Cerebellar nuclear complex (tissue), 1 donor: ENCODE measurements around the gene SLC6A3.
"Not testable (repeated sequence)": the region's sequence is repeated elsewhere in the genome, so short reads cannot be mapped to it uniquely, and the experiment has no call there.

Experiments
- DNase-seq, 2 experiments: peaks; one replicate each; lab custom pipeline; 2025; lab: John Stamatoyannopoulos, UW

Gene SLC6A3

DNA sequence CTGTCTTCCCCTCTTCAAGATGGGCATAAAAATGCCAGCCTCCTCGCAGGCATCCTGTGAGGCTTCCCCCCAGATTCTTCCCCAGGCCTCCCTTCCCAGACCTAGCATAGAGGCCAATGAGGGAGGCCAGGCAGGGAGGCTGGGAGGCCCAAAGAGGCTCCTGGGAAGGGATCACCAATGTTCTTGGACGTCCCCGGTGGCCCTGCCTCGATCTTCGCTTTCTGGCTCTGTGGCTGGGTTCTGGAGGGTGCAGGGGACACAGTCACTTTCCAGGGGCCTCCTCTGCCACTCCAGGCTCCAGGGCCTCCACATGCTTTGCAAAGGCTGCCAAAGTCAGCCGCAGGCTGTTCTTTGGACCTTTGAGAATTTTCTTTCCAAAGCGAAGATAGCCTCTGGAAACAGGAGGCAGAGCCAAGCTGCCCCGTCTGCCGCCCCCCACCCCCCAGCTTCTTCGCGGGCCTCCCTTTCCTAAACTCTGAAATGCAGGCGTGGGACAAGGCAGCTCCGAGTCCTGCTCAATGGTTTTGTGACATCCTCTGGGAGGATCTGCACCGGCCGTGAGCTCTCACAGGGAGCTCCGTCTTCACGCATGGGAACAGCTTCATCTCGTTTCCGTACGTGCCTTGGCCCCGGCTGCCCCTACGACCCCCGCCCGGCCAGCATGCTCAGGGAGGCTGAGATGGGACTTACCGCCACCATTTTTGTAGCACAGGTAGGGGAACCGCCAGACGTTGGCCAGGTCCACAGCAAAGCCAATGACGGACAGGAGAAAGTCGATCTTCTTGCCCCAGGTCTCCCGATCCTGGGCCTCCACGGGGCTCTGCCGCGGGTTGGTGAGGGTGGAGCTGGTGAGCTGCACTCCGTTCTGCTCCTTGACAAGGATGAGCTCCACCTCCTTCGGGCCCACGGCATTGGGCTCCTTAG, 2.8 kb downstream of the SLC6A3 start:
- DNase-seq = no peak

DNA sequence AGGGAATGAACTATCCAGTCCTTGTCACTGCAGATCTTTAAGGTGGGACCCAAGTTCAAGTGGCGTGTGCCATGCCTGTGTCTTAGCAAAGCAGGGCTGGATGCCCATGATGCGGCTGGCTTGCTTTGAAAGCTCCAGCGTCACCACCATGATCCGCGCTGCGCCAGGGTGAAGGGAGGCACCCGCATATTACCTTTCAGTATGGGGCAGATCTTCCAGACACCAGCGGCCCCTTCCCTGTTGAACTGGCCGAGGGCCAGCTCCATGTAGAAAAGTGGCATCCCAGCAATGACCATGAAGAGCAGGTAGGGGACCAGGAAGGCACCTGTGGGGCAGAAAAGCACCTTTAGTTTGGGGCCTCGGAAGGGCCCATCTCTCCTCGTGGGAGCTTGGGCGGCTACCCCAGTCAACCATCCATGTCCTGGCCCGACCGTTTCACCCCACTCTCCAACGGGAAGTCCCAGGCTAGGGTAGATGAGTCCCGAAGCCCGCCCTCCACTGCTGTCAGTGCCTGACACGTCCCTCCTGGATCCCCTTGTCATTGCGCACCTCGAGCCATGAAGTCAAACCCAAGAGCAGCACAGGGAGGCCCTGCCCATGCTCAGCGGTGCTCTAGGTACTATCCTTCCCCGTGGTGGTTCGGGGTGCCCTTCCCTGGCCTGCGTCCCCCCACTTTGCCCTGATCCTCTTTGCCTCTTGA, 3.9 kb downstream of the SLC6A3 start:
- no peak for DNase-seq

DNA sequence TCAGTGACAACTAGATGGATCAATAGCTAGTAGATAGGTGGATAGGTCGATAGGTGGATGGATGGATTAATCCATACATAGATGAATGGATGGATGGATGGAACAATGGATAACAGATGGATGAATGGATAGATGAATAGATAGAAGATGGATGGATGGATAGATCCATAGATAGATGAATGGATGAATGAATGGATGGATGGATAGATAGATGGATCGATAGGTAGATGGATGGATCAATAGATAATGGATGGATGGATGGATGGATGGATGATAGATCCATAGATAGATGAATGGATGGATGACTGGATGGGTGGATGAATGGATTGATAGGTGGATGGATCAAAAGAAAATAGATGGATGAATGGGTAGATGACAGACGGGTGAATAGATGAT, 5.1 kb downstream of the SLC6A3 start:
- DNase-seq = no peak

DNA sequence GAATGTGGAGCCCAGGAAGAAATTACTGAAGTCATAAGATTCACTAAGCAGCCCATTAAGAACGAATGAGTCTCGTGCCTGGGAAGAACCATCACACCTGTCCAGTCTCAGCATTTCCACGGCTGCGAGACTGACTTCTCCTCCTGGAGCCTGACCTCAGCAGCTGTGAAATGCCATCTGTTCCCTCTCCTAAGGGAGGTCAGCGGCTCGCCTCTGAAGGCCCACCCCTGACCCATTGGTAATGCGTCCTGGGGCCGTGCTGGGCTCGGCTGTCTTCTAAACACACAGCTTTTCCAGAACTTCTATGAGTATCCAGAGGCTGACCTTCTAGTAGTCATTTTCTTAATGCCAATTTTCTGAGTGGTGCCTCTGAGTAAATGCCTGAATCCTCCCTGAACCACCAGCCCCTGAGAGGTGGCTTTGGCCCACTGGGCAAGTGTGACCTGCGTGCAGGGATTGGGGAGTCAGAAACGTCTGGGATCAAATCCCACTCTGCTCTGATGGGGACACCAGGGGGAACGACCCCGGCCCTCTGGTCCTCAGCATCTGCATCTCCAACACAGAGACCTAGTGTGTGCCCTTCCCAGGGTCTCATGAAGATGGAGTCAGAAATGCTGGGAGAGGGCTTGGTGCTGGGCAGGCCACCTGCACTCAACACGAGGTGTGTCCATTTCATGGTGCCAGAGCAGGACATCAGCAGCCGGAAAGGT, 5.7 kb downstream of the SLC6A3 start:
- DNase-seq = no peak

DNA sequence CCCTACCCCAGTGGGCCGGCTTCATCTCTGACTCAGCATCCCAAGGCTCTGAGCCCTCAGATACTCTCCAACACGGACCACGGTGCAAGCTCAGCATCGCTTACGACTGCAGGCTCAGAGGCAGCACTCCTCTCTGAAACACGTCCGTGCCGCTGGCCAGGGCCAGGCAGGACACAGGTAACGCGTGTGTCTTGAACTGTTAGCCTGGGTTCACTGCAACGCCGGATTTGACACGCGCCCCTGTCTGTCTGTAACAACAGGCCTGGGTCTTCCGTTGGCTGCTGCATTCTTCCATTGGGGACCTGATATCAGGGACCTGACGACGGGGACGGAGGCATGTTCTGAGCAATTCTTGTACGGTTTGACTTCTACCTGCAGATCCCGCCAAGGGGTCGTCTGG, 6.4 kb downstream of the SLC6A3 start:
- DNase-seq = no peak

DNA sequence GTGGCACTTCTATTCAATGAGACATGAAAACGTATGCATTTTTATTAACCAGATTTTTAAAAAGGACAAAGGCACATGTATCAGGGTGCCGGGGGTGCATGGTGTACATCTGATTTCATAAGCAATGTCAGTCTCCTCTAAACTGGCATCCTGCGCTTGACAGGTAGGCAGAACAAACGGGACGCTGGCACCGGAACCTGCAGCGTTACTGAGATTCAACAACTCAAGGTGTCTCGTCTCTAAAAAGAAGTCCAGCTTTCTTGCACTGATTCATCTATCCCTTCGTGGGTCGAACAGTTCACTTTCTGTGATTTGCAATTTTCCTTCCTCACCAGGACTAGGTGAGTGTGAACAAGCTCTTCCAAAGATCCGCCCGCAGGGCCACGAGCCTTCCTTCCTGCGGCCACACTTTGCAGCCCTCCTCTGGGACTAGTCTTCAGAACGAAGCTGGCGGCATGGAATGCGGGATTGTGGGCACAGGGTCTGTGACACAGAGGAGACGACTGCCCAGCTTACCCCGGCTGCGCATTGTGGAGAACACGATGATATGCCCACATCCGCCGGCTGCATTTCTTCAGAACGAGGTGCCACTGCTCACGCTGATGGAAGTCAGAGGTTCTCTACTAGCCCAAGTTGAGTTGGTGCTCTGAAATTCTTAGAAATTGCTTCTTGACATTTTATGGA, 7.2 kb downstream of the SLC6A3 start:
- no peak for DNase-seq

DNA sequence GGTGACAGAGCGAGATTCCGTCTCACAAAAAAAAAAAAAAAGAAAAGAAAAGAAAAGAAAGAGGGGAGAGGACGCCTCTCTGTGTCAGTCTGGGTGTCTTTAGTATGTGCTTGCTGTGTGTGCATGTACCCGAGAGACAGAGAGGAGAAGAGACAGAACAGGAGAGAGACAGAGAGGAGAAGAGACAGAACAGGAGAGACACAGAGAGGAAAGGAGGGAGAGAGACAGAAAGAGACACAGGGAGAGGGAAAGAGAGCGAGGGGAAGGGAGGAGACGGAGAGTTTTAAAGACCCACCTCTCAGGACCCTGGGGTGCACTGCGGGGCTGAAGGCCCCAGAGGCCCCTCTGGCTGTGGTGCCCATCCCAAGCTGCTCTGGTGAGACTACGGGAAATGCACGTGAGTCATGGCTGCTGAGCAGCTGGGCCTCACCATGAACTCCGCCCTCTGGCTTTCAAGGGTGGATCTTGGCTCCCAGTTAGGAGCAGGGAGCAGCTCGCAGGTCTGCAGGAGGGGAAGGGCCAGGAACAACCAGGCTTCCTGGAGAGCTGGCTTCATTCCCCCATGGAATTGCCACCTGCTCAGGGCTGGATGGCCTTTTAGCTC, 7.9 kb downstream of the SLC6A3 start:
- DNase-seq = no peak

DNA sequence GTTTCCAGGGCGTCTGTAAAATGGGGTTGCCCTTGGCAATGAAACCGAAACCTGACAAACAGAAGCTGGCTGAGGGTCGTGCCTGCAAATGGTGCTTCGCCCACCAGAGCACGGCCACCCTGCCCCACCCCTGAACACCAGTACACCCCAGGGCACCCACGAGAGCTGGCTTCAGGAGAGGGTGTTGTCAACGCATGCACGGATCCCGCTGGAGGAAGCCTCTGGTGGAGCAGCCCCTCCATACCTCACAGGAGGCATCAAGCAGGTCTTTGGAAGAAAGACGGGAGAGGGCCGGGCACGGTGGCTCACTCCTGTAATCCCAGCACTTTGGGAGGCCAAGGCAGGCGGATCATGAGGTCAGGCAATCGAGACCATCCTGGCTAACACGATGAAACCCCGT, 8.6 kb downstream of the SLC6A3 start:
- DNase-seq = no peak

DNA sequence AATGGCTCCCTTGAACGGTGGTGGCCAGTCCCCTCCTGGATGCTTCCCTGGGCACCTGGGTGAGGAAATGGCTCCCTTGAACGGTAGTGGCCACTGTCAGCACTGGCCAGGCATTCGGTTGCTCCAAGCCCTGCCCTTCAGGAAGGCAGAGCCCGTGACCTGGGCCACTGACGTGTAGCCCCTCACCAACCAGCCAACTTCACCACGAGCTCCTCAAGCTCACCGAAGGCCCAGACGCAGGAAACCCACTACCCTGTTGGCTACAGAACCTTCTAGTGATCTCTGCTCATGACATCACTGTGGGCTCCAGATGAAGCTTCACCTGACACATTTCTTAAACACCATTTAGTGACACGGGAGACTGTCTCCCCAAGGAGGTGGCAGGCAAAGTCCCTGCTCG, 9.2 kb downstream of the SLC6A3 start:
- DNase-seq = no peak

DNA sequence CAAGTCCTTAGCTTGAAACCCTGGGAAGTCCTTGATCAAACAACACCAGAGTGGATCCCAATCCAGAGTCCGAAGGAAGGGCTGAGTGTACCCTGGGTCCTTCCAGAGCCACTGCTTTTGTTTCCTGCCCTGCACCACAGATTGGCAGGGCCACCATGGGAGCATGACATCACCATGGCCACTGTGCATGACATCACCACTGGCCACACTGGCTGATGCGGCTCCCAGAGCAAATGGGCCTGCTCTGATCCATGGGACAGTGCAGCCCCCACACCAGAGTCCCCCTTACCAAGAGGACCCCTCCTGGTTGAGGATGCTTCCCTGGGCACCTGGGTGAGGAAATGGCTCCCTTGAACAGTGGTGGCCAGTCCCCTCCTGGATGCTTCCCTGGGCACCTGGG, 9.9 kb downstream of the SLC6A3 start:
- no peak for DNase-seq

DNA sequence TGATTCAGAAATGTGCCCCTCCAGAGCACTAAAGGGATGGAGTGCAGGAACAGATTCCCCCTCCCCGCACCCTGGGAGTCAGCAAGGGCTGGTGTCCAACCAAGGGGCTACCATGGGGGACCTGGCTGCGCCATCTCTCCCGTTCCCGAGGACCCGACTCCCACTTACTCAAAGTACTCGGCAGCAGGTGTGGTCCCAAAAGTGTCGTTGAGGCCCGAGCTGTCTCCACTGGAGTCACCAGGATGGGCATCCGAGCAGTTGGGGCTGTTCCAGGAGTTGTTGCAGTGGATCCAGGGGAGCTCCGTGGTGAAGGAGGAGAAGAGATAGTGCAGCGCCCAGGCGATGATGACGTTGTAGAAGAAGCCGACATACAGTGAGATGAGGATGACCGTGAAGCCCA, 12.9 kb downstream of the SLC6A3 start:
- no peak for DNase-seq

DNA sequence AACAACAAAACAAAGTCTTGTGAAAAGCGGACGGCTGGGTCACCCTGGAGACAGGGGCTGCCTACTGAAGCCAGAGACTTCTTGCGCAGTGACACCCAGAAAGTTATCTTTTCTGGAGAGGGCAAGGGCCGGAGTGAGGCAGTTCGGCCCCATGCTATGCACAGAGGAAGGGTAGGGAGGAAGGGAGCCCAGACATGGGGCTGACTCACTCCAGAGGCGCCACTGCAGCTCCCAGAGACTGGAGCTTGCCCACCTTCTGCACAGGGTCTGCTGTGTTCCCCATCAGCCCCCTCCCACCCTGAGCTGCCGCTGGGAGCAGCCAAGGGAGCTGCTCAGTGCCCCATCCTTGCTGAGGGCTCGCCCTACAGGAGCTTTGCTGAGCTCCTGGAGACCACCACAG, 13.3 kb downstream of the SLC6A3 start:
- DNase-seq = no peak

DNA sequence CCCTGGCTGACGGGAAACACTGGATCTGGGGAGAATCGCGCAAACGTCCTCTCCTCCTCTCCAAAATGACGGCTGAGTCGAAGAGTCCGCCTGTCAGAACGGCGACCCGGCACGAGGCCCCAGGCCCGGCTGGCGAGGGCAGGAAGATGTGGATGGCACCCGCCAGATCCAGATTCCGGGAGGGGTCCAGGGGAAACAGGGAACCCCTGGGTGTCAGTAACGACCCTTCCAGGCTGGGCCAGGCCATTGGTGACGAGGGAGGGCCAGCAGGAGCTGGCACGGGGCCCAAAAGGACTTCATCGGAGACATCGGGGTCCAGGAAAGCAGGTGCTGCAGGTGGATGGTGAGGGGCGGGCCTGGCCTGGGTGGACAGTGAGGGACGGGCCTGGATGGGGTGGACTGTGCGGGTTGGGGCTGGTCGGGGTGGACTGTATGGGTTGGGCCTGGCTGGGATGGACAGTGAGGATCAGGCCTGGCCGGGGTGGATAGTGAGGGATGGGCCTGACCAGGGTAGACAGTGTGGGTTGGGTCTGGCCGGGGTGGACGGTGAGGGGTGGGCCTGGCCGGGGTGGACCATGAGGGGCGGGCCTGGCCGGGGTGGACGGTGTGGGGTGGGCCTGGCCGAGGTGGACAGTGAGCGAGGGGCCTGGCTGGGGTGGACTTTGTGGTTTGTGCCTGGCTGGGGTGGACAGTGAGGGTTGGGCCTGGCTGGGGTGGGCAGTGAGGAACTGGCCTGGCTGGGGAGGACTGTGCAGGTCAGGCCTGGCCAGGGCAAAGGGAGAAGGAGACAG, 14.0 kb downstream of the SLC6A3 start:
- DNase-seq = no peak

DNA sequence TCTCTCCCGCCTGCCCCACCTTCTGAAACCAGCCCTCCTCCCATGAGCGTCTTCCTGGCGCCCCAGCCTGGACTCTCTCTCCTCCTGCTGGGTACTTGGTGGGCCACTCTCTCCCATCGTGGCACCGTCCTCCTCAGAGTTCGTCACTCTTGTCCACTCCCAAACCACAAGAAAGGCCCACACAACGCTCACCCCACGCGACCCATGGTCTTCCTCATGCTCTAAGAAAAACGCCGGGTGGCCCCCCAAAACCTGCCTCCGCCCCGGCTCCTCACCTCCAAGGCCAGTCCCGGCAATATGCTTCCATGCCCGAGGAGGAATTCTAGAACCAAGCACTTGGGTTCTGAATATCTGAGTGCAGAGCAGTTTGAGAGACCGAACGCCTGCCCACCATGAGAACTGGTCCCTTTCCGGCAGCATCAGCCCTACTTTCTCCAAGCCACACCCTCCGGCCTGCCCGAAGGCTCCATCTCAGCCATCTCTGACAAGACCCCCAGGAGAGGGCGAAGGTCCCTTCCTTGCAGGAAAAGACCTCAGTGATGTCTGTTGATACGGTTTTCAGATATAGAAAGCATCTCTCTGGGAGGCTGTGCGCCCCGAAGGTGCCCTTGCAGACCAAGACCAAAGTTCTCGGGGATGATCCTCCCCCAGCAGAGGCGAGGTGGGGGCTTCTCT, 15.0 kb downstream of the SLC6A3 start:
- DNase-seq = no peak

DNA sequence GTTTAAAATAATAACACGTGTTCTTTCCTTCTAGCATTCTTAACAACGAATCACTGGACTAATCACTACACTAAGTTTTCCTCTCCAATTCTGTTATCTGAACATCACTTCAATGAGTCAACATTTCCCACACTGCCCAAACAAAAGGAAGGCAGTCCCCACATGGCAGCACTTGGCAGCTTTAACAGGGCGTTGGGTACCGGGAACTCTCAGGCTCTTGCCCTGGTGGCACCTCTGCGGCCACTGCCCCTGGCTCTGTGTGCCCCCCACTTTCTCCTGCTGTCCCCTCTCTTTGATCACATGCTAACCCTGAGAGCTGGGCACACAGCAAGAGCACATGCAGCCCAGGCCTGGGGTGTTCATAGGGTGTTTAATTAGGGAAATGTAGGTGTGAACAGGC, 15.7 kb downstream of the SLC6A3 start:
- DNase-seq = no peak

DNA sequence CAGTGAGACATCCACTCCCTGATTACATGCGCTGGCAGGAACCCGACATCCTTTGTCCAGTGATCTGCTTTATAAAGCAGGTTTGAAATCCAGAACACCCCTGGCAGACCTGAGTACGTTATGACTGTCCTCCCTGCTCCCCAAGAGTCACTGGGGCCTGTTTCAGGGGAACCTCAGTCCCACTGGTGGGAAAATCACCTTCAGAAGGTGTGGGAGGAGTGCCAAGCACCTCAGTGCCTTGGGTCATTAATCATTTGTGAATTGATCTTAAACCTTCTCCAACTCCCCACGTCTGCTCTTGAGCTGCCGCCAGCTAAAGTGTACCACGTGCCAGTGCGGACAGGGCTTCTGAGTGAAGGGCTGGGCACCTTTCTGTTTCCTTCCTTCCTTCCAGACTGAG, 16.2 kb downstream of the SLC6A3 start:
- no peak for DNase-seq

DNA sequence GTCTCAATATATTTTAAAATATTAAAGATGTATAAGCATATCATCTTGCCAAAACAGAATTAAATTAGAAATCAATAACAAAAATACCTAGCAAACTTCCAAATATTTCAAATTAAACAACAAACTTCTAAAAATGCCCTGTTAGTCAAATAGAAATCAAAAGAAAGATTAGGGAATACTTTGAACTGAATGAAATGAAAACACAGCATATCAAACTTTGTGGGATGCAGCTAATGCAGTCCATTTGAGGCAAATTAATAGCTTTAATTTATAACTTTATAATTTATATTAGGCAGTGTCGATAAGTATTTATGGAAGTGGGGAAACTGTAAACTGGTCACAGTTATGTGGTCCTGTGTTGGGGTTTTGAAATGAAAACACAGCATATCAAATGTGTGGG, 17.1 kb downstream of the SLC6A3 start:
- DNase-seq = no peak

DNA sequence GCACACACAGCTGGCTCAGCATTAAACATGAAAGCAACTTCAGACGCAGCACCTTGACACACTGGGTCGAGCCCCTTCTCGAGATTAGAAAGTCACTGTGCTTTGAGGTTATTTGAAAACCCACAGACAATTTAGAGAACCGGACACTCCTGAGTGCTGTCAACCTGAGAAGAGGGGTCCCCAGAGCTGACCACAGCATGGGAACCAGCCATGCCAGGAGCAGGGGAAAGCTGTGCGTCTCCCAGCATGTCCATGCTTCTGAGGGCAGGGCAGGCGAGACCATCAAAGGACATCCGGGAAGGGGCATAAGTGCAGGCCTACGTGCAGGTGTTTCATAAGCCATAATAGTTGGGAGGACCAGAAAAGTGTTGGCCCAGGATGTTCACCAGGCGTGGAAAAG, 20.5 kb downstream of the SLC6A3 start:
- DNase-seq = no peak

DNA sequence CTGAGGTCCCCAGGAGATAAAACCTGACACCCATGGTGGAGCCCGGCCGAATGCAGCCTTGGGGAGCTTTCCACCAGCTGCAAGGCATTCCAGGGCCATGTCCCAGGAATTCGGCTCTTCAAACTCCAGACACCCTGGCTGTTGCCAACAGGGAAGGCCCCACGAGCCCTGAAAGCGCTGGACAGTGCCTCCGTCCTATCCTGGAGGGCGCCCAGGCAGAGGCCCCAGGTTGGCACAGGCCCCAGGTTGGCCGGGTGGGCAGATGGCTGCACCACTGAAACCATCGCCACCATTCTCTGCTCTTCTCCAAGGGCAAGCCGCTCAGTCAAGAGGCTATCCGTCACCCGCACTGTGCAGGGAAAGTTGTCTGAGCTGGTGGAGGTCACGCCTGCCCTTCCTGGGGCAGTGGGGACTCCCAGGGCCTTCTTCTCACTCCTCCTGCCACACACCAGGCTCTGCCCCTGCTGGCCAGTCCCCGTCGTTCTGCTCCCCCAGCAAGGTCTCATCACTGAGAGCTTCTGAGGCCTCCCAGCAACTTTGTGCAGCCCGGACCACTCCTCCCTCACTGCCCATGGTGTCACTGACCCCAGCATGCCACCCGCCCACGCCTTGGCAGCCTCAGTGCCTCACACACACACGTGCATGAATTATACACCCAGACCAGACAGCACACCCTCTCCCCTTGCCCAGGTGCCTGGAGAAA, 21.2 kb downstream of the SLC6A3 start:
- no peak for DNase-seq

DNA sequence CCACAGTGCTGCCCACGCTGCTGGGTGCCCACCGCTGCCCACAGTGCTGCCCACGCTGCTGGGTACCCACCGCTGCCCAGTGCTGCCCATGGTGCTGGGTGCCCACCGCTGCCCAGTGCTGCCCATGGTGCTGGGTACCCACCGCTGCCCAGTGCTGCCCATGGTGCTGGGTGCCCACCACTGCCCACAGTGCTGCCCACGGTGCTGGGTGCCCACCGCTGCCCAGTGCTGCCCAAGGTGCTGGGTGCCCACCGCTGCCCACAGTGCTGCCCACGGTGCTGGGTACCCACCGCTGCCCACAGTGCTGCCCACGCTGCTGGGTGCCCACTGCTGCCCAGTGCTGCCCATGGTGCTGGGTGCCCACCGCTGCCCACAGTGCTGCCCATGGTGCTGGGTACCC, 22.7 kb downstream of the SLC6A3 start:
- DNase-seq = not testable (repeated sequence)
